ENCODE results near the gene RNF43.

Gene RNF43
- total RNA-seq = 0 to 0.62 (median 0.55) reads per million in 4 experiments

GRCh38 chr17:58417300-58418092 lies at the start of gene RNF43:
Gene RNF43 (minus strand): TSS chr17:58417534. CDS start chr17:58415577, 1,957 bp downstream.
- DNase-seq = peak; percentile 68

- DNase-seq = no peak
Observed at GRCh38 chr17:58455491-58455890, 38.2 kb upstream of the RNF43 start.

- no peak for DNase-seq
Observed at GRCh38 chr17:58452738-58453137, 35.4 kb upstream of the RNF43 start.

DNA sequence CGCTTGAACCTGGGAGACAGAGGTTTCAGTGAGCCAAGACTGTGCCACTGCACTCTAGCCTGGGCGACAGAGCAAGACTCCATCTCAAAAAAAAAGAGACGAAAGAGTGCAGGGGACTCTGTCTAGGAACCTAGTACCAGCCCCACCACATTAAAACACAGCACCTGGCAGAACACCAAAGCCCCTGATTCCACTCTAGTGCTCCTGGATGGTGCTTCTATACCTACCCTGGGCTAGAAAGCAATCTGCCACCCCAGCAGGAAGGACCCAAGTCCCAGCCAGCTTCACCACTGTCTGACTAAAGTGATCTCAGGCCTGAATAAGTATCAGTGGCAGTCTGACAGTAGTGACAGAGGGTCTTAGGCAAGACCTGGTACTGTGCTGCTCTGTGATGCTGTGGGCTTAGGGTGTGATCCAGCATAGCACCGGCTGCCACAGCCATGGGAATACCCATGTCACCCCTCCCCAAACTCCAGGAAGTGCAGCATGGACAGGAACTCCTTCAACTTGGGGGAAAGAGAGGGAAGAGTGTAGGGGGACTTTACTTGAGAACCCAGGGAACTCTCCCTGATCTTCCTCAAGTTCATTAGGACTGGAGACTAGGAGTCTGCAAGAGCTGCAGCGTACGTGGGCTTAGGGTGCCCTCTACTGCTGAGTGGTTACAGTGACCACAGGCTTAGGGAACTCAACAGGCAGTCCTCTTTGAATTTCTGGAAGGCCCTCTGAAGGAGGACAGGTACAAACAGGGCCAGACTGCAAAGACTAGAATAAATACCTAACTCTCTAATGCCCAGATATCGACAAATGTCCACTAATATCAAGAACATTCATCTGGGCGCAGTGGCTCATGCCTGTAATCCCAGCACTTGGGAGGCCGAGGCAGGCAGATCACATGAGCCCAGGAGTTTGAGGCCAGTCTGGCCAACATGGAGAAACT lies 30.0 kb upstream of the RNF43 start:
- peak; percentile 36 for DNase-seq

- DNase-seq = no peak
Observed at GRCh38 chr17:58446086-58446485, 28.8 kb upstream of the RNF43 start.

DNA sequence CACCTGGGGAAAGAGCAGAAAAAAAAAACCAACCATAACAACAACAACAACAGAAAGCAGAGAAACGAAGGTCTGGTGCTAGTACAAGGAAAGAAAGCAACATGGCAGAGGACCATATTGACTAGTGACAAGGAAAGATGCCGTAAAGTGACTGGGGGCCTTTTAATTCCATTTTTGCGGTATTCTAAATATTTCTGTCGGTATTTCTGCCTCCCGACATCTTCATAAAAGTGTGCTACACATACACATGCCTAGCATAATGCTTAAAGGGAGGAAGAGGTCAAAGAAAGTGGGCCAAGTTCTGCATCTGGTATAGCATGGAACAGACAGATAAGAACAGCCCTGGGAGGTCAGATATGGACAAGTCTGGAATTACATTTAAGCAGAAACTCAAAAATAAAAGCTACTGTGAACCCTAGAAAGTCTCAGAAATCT lies 19.5 kb upstream of the RNF43 start:
- no peak for DNase-seq

DNA sequence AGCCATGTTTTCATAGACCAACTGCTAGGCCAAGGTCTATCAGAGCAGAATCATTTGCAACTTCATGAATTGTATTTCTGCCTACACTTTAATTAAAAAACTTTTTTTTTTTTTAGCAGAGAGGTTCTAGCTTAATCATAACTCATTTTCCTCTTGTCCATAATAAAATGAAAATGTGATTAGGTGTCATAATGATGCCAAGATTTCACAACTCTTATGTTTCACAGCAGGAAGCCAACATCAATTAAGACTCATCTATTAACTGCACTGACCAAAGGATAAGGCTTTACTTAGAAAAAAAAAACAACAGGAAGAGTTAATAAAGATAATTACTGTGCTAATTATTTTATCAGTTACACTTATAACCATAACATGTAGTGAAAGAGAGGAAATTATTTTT lies 18.9 kb upstream of the RNF43 start:
- no peak for DNase-seq

GRCh38 chr17:58432806-58433573 lies 15.7 kb upstream of the RNF43 start:
- DNase-seq = no peak

DNA sequence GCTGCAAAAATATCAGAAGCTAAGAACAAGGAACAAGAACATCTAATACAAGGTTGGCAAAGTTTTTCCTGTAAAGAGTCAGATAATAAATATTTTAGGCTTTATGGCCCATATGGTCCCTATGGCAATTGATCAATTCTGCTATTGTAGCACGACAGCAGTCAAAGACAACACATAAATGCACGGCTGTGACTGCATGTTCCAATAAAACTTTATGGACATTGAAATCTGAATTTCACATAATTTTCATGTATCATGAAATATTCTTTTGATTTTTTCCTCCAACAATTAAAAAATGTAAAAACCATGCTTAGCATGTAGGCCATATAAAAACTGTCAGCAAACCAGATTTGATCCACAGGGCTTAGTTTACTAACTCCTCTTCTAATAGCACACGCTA lies 10.5 kb upstream of the RNF43 start:
- no peak for DNase-seq

- no peak for DNase-seq
Observed at GRCh38 chr17:58421711-58422110, 4.4 kb upstream of the RNF43 start.

GRCh38 chr17:58420827-58421226 lies 3.5 kb upstream of the RNF43 start:
- DNase-seq = no peak

DNA sequence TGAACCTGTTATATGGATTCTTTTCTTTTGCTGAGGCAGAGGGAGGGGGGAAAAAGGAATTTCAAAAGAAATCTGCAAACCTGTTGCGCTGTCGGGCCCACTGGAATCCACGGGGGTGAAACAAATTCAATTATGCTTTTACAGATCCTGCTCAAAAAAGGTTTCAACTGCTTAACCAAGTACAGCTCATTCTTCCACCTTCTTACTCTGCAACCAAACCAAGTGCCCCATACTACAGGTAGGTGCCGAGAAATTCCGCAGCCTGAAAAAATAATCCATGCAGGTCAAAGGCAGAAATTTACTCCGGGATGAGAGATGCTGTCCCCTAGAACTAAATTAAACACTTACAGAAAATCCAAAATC lies 416 bp downstream of the RNF43 start:
- no peak for DNase-seq

GRCh38 chr17:58416396-58416795 lies 938 bp downstream of the RNF43 start:
- no peak for DNase-seq

GRCh38 chr17:58415371-58416055 lies 1.8 kb downstream of the RNF43 start:
- no peak for DNase-seq

DNA sequence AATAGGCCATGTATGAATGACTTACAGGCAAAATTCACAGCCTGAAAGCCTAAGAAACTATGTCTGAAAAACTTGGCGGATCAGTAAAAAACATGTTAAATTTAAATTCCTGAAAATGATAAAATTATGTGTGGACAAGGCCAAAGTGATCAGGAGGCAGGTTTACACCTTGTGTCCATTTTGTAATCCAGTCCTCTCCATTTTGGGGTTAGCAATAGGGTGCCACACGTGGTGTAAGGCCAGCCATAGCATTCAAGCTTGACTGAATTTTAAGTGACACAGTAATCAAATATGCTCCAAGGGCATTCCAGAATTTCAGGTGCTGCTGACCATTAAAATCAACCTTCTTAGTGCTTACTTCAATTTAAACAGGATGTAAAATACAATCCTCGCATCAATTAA lies 2.7 kb downstream of the RNF43 start:
- DNase-seq = no peak

DNA sequence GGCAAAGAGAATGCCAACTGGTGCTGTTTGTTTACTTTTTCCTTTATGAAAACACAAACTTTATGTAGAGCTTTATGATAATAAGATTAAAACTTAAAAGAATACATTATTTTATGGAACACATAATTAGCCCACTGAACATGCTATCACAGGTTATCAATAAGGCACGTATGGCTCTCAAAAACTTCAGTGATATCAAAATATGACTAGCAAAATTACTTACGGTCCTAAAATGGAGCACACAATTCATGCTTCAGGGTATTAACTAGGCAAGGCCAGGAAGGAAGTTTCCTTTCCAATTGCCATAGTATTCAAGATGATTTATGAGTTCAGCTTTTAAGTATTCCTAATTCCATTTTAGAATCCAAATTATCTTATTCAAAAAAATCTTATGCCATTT lies 3.6 kb downstream of the RNF43 start:
- DNase-seq = no peak

GRCh38 chr17:58412961-58413586 lies 4.3 kb downstream of the RNF43 start:
- DNase-seq = no peak

GRCh38 chr17:58412064-58412703 lies 5.2 kb downstream of the RNF43 start:
- DNase-seq = no peak

GRCh38 chr17:58411408-58411894 lies 5.9 kb downstream of the RNF43 start:
- no peak for DNase-seq

DNA sequence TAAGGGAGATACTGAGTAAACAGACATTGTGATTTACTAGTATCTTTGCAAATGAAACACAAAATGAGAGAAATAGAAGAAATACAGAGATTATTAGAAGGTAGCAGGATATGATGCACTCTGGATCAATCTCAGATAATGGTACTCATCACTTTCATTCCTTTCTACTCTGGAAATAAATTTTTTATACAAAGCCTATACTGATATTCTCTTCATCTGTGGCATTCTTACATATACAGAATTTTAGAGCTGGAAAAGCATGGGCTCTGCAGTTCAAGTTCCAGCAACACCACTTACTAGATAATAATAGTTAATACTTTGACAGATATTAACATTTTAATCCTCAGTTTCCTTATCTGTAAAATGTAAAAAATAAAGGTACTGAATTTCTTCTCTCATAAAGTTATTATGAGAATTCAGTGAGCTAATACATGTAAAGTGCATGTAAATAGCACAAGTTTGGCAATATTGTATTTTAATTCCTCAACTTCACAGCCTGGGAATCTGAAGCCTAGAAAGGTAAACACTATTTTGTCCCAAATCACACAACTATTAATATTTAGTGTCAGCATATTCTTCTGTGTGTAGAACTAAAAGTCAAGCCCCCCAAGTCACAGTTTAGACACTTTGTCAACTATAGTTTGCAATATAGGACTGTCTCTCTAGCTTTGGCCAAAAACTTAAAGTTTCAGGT lies 6.5 kb downstream of the RNF43 start:
- no peak for DNase-seq

- DNase-seq = no peak
Observed at GRCh38 chr17:58409432-58409831, 7.9 kb downstream of the RNF43 start.
